Right lobe of liver (tissue), 4 donors: ENCODE results near the gene AKAP8.

Experiments used
- CTCF ChIP-seq, 4 donors: fragments of 200-600 bp in 3 of 4; fragments of 450-650 bp in 1 of 4; IDR thresholded peaks; one replicate each; pipeline versions ENCODE4 v1.5.1 to v1.8.0; 2016 to 2022; ENCODE audit warnings: antibody characterized with exemption in 4 of 4, mild to moderate bottlenecking in 2 of 4
- POLR2A ChIP-seq: fragments of 450-650 bp; IDR thresholded peaks from one replicate; pipeline ENCODE4 v1.6.1; 2017; ENCODE audit warnings: antibody characterized with exemption, mild to moderate bottlenecking
- donor health status: DM: no; HTN: no; CAD: no.
- donor health status: DM: no; HTN: no; CAD: no.
- donor health status: DM: no; HTN: yes; CAD: no.

GRCh38 chr19:15321739-15322138 is 57.8 kb downstream of the AKAP8 start:
- TF ChIP-seq CTCF (IDR thresholded peaks at IDR 0.05) (no peak), POLR2A (no peak)
